IPS DF 6.9 (cell line): ENCODE data around the gene CADM2.

Experiments
- DNase-seq: peaks from one replicate; pipeline ENCODE4 v3.0.0-alpha.2; 2013; ENCODE audit warnings: low read depth, low spot score
- H3K27ac ChIP-seq: one replicate; pipeline ENCODE4 v1.5.1; 2013; ENCODE audit warnings: low read length, control low read depth
- H3K27me3 ChIP-seq: 2 replicates; pipeline ENCODE4 v1.6.1; 2013; ENCODE audit warnings: mild to moderate bottlenecking, low read length; ENCODE audit not compliant: control insufficient read depth, insufficient read depth
- H3K36me3 ChIP-seq: 2 replicates; pipeline ENCODE4 v1.6.1; 2013; ENCODE audit warnings: low read length; ENCODE audit not compliant: control insufficient read depth, insufficient read depth
- H3K4me1 ChIP-seq: 2 replicates; pipeline ENCODE4 v1.6.1; 2013; ENCODE audit warnings: low read length; ENCODE audit not compliant: control insufficient read depth, insufficient read depth
- H3K4me3 ChIP-seq: 2 replicates; pipeline ENCODE4 v1.5.1; 2013; ENCODE audit warnings: mild to moderate bottlenecking, low read length
- H3K9me3 ChIP-seq: 2 replicates; pipeline ENCODE4 v1.6.1; 2013; ENCODE audit warnings: low read length, inconsistent platforms; ENCODE audit not compliant: control insufficient read depth, insufficient read depth
- WGBS: extraction: QIAGEN DNeasy Blood & Tissue Kit; methylation state at CpG from one replicate; pipeline ENCODE4 v1.1.7; 2013; ENCODE audit warnings: mixed read lengths, missing lambda C conversion rate; ENCODE audit not compliant: insufficient read length, insufficient coverage; 5-methylcytosine and 5-hydroxymethylcytosine counted together

CADM2 gene

DNA sequence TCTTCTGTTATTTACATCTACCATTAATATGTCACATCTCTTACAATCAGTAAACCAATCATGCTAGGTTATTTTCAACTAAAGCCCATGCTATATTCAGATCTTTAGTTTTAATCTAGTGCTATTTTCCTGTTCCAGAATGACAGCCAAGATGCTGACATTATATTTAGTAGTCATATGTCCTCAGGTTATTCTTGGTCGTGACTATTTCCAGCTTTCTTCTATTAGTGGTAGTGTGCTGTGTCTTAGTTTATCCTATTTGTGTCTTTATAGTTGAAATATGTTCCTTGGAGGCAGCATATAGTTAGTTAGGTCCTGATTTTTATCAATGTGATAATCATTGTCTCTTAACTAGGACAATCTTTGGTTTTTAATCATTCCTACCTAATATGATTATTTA lies 566.5 kb downstream of the CADM2 start:
- H3K4me1 ChIP-seq = no peaks in the 10 kb centered on the region
- no peaks in the 10 kb centered on the region for H3K36me3 ChIP-seq
- DNase-seq = no peak
- H3K4me3 ChIP-seq = no peak overlapping the region
- H3K9me3 ChIP-seq = no peaks in the 10 kb centered on the region
- no peaks in the 10 kb centered on the region for H3K27me3 ChIP-seq
- no peak overlapping the region for H3K27ac ChIP-seq
- no CpG with 5 or more reads among the region's 1 CpG for WGBS

DNA sequence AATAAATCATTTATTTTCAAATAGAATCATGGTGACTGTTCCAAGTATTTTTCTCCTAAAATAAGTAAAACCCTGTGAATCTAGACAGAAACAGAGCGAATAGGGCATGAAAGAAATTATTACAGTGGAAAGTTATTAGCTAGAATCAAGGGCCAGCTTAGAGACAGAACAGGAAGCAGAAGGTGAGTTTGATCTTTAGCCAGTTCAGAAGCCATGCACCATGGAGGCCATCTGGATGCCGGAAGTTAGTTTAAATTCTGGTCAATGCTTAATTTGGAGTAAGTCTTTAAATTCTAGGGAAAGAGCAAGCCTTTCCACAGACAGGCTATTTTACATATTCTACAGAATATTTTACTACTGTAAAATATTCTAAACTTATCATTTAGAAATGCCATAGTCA lies 574.8 kb downstream of the CADM2 start:
- H3K27me3 ChIP-seq = no peaks in the 10 kb centered on the region
- H3K4me3 ChIP-seq = no peak overlapping the region
- DNase-seq = no peak
- H3K9me3 ChIP-seq = no peaks in the 10 kb centered on the region
- H3K27ac ChIP-seq = no peak overlapping the region
- WGBS = no CpG with 5 or more reads among the region's 2 CpGs
- H3K36me3 ChIP-seq = no peaks in the 10 kb centered on the region
- H3K4me1 ChIP-seq = no peaks in the 10 kb centered on the region

- DNase-seq = no peak
- Histone ChIP-seq H3K4me1 (no peaks in the 10 kb centered on the region), H3K9me3 (no peaks in the 10 kb centered on the region), H3K36me3 (no peaks in the 10 kb centered on the region), H3K27me3 (no peaks in the 10 kb centered on the region), H3K4me3 (no peak overlapping the region), H3K27ac (no peak overlapping the region)
- no CpG with 5 or more reads among the region's 2 CpGs for WGBS
Measured at GRCh38 chr3:85535517-85535916, 576.7 kb downstream of the CADM2 start.

- H3K4me1 ChIP-seq = no peaks in the 10 kb centered on the region
- no CpG with 5 or more reads among the region's 1 CpG for whole genome bisulfite sequencing
- no peak for DNase-seq
- no peak overlapping the region for H3K4me3 ChIP-seq
- no peaks in the 10 kb centered on the region for H3K27me3 ChIP-seq
- H3K36me3 ChIP-seq = no peaks in the 10 kb centered on the region
- no peak overlapping the region for H3K27ac ChIP-seq
- H3K9me3 ChIP-seq = no peaks in the 10 kb centered on the region
Measured at GRCh38 chr3:85539232-85539631, 580.4 kb downstream of the CADM2 start.

DNA sequence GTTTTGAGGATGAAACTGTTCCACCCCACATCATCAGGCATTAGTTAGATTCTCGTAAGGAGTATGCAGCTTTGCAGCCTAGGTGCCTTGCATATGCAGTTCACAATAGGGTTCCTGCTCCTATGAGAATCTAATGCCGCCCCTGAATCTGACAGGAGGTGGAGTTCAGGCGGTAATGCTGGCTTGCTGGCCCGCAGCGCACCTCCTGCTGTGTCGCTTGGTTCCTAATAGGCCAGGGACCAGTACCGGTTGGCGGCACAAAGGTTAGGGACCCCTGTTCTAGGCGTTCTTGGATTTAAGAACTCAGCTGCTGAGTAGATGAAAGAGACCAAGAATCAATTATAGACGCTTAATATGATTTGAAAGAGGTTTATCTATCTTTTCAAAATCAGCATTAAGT lies 595.4 kb downstream of the CADM2 start:
- no CpG with 5 or more reads among the region's 10 CpGs for WGBS
- Histone ChIP-seq H3K36me3 (no peaks in the 10 kb centered on the region), H3K4me3 (no peak overlapping the region), H3K9me3 (no peaks in the 10 kb centered on the region), H3K27ac (no peak overlapping the region), H3K4me1 (no peaks in the 10 kb centered on the region), H3K27me3 (no peaks in the 10 kb centered on the region)
- peak; percentile 20 for DNase-seq

DNA sequence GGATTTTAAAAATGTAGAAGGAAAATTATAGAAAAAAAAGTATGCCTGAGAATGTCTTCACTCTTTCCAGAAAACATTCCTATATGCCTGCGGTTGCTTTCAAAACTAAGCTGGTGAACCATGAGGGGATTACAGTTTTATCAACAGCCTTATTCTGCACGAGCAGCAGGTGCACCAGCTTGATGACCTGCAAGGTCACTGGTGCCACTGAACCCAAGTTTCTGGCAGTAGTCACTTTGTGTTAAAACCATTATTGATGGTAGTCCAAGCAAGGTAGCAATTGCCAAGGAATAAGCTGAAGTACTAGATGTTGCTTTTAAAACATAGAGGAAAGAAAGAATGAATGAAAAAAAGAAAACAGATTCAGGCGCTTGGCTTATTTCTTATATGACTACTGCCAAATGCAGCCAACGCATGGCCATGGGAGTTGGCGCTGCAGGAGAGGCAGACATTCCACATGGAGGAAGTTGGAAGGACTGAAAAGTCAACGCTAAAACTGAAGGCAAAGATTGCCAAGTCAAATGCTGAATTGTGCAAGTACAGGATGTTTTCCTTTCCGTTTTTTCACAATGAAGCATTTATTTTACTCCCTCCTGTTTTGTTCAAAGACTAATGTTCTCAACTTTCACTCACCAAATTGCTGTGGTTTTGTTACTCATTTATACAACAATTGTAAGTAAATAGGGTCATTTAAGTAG lies 601.4 kb downstream of the CADM2 start:
- Histone ChIP-seq H3K4me1 (no peaks in the 10 kb centered on the region), H3K4me3 (no peak overlapping the region), H3K36me3 (no peaks in the 10 kb centered on the region), H3K27ac (no peak overlapping the region), H3K9me3 (no peaks in the 10 kb centered on the region), H3K27me3 (no peaks in the 10 kb centered on the region)
- DNase-seq = no peak
- WGBS = no CpG with 5 or more reads among the region's 7 CpGs

GRCh38 chr3:85567071-85567676 lies 608.4 kb downstream of the CADM2 start:
- Histone ChIP-seq H3K36me3 (no peaks in the 10 kb centered on the region), H3K27me3 (no peaks in the 10 kb centered on the region), H3K4me1 (no peaks in the 10 kb centered on the region), H3K4me3 (no peak overlapping the region), H3K27ac (no peak overlapping the region), H3K9me3 (no peaks in the 10 kb centered on the region)
- DNase-seq = peak; percentile 25
- WGBS = no CpG with 5 or more reads among the region's 5 CpGs

- Histone ChIP-seq H3K4me1 (no peaks in the 10 kb centered on the region), H3K36me3 (no peaks in the 10 kb centered on the region), H3K27ac (no peak overlapping the region), H3K9me3 (no peaks in the 10 kb centered on the region), H3K27me3 (no peaks in the 10 kb centered on the region), H3K4me3 (no peak overlapping the region)
- WGBS = no CpG with 5 or more reads among the region's 3 CpGs
- no peak for DNase-seq
Measured at GRCh38 chr3:85570819-85571218, 612.0 kb downstream of the CADM2 start.

- H3K27me3 ChIP-seq = no peaks in the 10 kb centered on the region
- no peaks in the 10 kb centered on the region for H3K9me3 ChIP-seq
- no peaks in the 10 kb centered on the region for H3K4me1 ChIP-seq
- DNase-seq = no peak
- no peak overlapping the region for H3K4me3 ChIP-seq
- no peaks in the 10 kb centered on the region for H3K36me3 ChIP-seq
- WGBS = no CpG with 5 or more reads among the region's 6 CpGs
- H3K27ac ChIP-seq = no peak overlapping the region
Measured at GRCh38 chr3:85571835-85572234, 613.0 kb downstream of the CADM2 start.

- no peak for DNase-seq
- Histone ChIP-seq H3K9me3 (no peaks in the 10 kb centered on the region), H3K36me3 (no peaks in the 10 kb centered on the region), H3K4me1 (no peaks in the 10 kb centered on the region), H3K27ac (no peak overlapping the region), H3K4me3 (no peak overlapping the region), H3K27me3 (no peaks in the 10 kb centered on the region)
- no CpG with 5 or more reads among the region's 4 CpGs for WGBS
Measured at GRCh38 chr3:85572426-85572825, 613.6 kb downstream of the CADM2 start.

DNA sequence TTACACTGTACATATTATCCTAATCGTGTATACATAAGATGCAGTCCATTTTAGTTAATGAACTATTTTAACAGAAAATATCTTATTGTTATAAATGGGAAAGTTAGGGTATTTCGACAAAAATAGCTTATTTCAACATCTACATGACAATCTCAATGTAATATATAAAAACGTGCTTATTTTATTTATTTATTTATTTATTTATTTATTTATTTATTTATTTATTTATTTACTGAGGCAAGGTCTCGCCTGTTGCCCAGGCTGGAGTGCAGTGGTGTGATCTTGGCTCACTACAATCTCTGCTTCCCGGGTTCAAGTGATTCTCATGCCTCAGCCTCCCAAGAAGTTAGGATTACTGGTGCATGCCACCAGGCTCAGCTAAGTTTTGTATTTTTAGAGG lies 614.2 kb downstream of the CADM2 start:
- WGBS = no CpG with 5 or more reads among the region's 5 CpGs
- no peak for DNase-seq
- H3K27me3 ChIP-seq = no peaks in the 10 kb centered on the region
- no peaks in the 10 kb centered on the region for H3K9me3 ChIP-seq
- H3K27ac ChIP-seq = no peak overlapping the region
- H3K36me3 ChIP-seq = no peaks in the 10 kb centered on the region
- no peaks in the 10 kb centered on the region for H3K4me1 ChIP-seq
- no peak overlapping the region for H3K4me3 ChIP-seq
